Right ventricle myocardium superior (tissue), 1 donor: ENCODE results near the gene UBASH3A. TPM values are rescaled to one million over a fixed set of nuclear protein-coding genes. Genes with fewer than 3 reads are reported as not detected.

ENCODE experiments used
- ATAC-seq: fragments of 200-7000 bp; cut with Tn5 transposase; one replicate; pipeline ENCODE4 v1.9.1; 2020; ENCODE audit warnings: mild to moderate bottlenecking; ENCODE audit not compliant: poor library complexity
- DNase-seq: peaks from one replicate; pipeline ENCODE4 v3.0.0-alpha.2; 2020
- intact Hi-C: fragments of 100-400 bp; cut with DNase I; formaldehyde crosslinking; loops from one replicate; pipeline ENCODE4 v1.11.2; 2022
- total RNA-seq: library from RNA; stranded (reverse); fragmentation: NEBNext Ultra II Directional; extraction: Animal tissue kit (Norgen Biotek cat#: 25700); gene quantifications from one replicate; pipeline ENCODE4 v1.2.1, GENCODE V29; 2021
- donor health status: DM: no; HTN: yes; CAD: no; lungs with severe emphysema.

UBASH3A gene
- total RNA-seq, 1 donor from 2014 or later, result not detected

DNA sequence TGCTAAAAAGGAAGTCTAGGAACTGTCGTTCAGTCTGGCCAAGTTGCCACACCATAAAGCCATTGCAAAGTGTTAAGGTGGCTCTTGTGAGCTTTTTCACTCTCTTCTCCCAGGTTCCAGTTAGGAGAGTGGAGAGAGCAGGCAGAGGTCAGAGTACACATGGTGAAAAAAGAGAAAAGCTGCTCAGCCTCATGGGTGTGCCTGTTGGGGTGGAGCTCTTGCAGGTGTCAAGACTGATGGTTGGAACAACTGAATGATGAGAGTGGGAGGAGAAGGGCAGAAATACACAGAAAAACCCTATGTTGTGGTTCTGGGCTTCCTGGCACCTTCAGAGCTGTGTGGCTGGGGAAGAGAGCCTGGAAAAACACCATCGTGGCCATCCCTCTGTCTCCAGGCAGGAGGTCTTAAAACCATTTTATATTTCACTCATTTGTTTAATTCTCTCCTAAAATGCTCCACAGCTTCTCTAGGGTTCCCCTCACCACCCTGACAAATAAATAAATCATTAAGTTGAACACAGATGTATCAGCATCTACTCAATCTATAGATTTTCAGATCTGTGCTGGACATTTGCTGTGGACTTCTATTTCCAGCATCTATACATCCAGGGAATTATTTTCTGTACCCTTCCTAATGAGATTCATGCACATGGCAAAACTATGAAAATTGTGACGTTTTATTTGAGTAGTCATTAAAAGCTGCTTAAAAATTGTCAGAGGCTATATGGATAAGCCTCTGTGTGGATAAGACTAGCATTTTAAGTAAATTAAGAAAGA, 17.5 kb downstream of the UBASH3A start:
- intact Hi-C loops, result no loop called here
- DNase-seq, result no peak
- ATAC-seq, result no peak

- DNase-seq (no peak), ATAC-seq (no peak)
- intact Hi-C loops, result no loop called here
Measured at GRCh38 chr21:42423197-42423675, 19.5 kb downstream of the UBASH3A start.

DNA sequence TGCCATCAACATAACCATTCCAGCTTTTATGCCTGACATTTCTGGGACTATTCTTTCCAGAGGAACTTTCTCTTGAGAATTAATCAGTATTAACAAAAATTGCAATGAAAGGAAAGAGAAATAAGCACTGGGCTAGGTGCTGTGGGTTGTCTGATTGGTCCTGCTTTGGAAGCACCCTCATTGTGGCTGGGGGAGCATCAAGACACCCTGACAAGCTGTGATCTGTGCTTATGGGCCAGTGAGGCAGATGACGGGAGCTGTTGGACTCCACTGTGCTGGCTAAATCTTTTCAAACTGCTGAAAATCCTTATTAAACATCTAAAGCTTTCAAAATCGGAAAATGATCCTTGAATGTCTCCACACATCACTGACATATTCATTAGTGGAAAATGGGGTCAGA, 20.0 kb downstream of the UBASH3A start:
- ATAC-seq, result no peak
- intact Hi-C loops, result no loop called here
- DNase-seq, result no peak

- DNase-seq, result no peak
- intact Hi-C loops, result no loop called here
- ATAC-seq, result no peak
Measured at GRCh38 chr21:42424914-42425541, 21.3 kb downstream of the UBASH3A start.

DNA sequence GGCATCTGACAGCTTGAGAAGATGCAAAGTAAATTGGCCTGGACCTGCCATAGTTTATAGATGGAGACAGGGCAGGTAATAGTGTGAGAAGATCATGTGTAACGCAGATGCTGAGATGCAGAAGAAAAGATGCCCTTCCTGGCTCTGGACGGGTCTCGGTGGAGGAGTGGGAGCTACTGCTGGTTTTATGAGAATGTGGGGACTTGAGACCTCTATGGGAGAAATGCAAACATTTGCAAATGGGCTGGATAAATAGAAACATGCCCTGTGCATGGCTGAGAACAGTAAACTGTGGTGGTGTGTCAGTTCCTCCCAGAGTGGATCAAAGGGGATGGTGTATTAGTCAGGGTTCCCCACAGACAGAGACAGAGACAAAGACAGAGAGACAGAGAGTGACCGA, 21.9 kb downstream of the UBASH3A start:
- intact Hi-C loops, result no loop called here
- DNase-seq (no peak), ATAC-seq (no peak)

GRCh38 chr21:42426424-42426823, 22.7 kb downstream of the UBASH3A start:
- intact Hi-C loops, result no loop called here
- ATAC-seq, result no peak
- DNase-seq, result no peak

DNA sequence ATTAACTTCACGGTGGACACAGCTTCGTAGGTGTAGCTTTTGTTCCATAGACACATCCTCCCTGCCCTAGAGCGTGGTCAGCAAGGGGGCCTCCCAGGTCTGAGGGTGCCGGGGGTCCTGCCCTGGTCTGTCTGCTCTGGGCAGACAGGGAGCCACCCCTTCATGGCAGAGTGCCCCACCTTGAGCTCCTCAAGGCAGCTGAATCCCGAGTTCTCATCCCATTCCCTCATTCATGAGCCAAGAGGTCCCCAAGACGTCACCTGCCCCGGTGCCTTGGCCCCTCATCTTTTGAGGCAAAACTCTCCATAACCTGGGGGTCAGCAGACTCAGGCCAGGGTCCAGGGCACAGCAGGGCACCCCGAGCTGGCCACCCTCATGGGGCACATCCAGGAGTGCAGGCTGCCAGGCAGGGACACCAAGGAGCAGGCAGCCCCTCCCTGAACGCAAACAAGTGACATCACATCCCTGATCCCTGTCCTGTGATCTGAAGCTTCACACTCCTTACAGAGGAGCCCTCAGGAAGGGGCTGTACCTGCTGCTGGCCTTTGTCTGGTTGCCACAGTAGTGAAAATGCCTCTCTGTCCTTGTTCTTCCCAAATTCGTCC, 23.3 kb downstream of the UBASH3A start:
- DNase-seq (no peak), ATAC-seq (no peak)
- intact Hi-C loops, result no loop called here

DNA sequence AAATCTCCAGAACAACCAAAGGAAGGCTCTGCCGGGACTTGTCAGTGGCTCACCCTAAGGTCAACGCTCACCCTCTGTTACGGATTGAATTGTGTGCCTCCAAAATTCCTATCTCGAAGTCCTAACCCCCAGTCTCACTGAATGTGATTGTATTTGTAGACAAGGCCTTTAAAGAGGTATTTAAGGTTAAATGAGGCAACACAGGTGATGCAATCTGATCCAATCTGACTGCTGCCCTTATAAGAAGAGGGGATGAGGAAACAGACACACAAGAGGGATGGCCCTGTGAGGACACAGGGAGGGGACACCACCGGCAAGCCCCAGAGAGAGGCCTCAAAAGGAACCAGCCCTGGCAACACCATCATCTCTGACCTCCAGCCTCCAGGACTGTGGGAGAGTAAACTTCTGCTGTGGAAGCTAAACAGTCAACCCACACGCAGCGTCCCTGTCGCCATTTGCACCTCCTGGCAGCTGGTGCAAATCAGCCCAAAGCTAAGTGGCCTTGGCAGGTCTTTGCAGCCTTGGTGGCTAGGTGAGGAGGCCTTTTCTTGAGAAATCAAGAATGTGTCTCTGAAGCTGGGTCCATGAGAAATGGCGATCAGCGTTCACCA, 24.2 kb downstream of the UBASH3A start:
- no peak for DNase-seq
- no peak for ATAC-seq
- intact Hi-C loops, result no loop called here

- ATAC-seq, result no peak
- intact Hi-C loops, result no loop called here
- no peak for DNase-seq
Measured at GRCh38 chr21:42429021-42429420, 25.3 kb downstream of the UBASH3A start.

GRCh38 chr21:42429856-42430255, 26.2 kb downstream of the UBASH3A start:
- intact Hi-C loops, result no loop called here
- DNase-seq (no peak), ATAC-seq (no peak)

DNA sequence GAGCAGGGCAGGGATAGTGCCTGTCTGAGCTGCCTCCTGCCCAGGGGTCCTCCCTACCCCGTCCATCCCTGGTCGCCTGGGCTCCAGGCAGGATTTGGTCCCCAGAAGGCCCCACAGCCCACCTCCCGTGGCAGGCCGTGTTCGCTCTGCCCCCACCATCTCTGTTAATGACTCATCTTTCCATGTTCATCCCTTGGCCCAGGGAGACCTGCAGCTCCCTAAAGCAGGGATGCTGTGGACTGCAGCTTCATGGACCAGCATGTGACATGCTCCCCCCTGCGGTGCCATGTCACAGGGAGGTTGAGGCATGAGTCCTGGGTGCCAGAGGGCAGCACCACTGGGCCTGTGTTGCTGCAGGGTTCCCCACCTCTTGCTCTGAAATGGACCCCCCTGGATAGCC, 26.8 kb downstream of the UBASH3A start:
- DNase-seq (no peak), ATAC-seq (no peak)
- intact Hi-C loops, result no loop called here

- DNase-seq (no peak), ATAC-seq (no peak)
- intact Hi-C loops, result no loop called here
Measured at GRCh38 chr21:42431196-42431595, 27.5 kb downstream of the UBASH3A start.

GRCh38 chr21:42432695-42433094, 29.0 kb downstream of the UBASH3A start:
- DNase-seq, result no peak
- ATAC-seq, result no peak
- intact Hi-C loops, result no loop called here

- intact Hi-C loops, result no loop called here
- no peak for DNase-seq
- ATAC-seq, result no peak
Measured at GRCh38 chr21:42433946-42434551, 30.3 kb downstream of the UBASH3A start.

DNA sequence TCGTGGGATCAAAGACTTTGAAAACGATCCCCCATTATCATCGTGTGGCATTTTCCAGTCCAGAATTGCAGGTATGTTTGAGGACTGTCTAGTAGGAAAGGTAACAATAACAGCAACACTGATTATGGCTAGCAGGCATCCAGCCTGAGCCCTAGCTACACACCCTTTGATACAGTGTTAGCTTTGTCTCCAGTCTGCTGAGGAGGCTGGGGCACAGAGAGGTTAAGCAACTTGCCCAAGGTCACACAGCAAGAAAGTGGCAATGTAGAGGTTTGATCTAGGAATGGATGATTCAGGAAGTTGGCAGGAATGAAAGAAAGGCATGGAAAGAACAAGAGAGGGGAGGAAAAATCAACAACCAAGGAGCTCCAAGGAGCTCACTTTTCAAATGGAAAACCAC, 31.2 kb downstream of the UBASH3A start:
- intact Hi-C loops, result no loop called here
- DNase-seq (no peak), ATAC-seq (no peak)

- no peak for DNase-seq
- ATAC-seq, result no peak
- intact Hi-C loops, result no loop called here
Measured at GRCh38 chr21:42435401-42435800, 31.7 kb downstream of the UBASH3A start.

DNA sequence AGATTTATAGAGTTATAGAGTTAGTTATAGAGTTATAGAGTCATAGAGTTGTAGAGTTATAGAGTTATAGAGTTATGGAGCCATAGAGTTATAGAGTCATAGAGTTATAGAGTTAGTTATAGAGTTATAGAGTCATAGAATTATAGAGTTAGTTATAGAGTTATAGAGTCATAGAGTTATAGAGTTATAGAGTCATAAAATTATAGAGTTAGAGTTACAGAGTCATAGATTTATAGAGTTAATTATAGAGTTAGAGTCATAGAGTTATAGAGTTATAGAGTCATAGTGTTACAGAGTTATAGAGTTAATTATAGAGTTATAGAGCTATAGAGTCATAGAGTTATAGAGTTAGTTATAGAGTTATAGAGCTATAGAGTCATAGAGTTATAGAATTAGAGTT, 32.1 kb downstream of the UBASH3A start:
- intact Hi-C loops, result no loop called here
- DNase-seq (no peak), ATAC-seq (no peak)

DNA sequence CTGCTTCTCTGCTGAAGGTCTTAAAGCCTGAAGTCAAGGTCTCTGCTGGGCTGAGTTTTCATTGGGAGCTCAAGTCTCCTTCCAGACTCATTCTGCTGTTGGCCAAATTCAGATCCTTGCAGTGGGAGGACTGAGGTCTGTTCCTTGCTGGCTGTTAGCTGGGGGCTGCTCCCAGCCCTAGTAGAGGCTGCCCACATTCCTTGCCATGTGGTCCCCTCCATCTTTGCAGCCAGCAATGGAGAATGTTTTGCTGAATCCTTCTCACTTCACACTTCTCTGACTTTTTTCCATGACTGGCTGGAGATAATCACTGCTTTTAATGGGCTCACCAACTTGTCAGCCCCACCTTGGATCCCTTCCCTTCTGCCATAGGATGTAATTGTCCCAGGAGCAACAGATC, 33.2 kb downstream of the UBASH3A start:
- ATAC-seq (no peak), DNase-seq (no peak)
- intact Hi-C loops, result no loop called here

GRCh38 chr21:42437786-42438185, 34.1 kb downstream of the UBASH3A start:
- intact Hi-C loops, result no loop called here
- ATAC-seq (no peak), DNase-seq (no peak)
